ENCODE measurements around the gene PLK4.
A peak's percentile ranks its signal among the peaks of the same experiment; 100 is the strongest.
"Not testable (repeated sequence)": the region's sequence is repeated elsewhere in the genome, so short reads cannot be mapped to it uniquely, and the experiment has no call there.

The PLK4 gene

GRCh38 chr4:127916512-127916911, 35.8 kb downstream of the PLK4 start:
- H3K9me3 ChIP-seq (ENCODE audit: control insufficient read depth, low read length) = no peaks in the 10 kb centered on the region
- DNase-seq (ENCODE audit: low read depth) = no peak

GRCh38 chr4:127917151-127917550, 36.5 kb downstream of the PLK4 start:
- H3K36me3 ChIP-seq (ENCODE audit: control insufficient read depth, insufficient read depth, low read length, severe bottlenecking) = peaks cover 28% of the 10 kb centered on the region
- no peak for DNase-seq (ENCODE audit: low read depth)
- H3K4me1 ChIP-seq (ENCODE audit: control insufficient read depth, insufficient read depth, low read length) = peaks cover 3% of the 10 kb centered on the region
- H3K9ac ChIP-seq (ENCODE audit: low read length) = no peak overlapping the region
- H3K27me3 ChIP-seq (replicated peaks; ENCODE audit: control insufficient read depth, insufficient read depth, low read length) = no peaks in the 10 kb centered on the region
- H3K4me3 ChIP-seq (ENCODE audit: low read length) = no peak overlapping the region
- no peaks in the 10 kb centered on the region for H3K9me3 ChIP-seq (ENCODE audit: control insufficient read depth, low read length)

More at GRCh38 chr4:127916512-127916911, 35.8 kb downstream of the PLK4 start:
- H3K9ac ChIP-seq (ENCODE audit: low read length) = no peak overlapping the region
- H3K4me3 ChIP-seq (ENCODE audit: low read length) = no peak overlapping the region
- H3K36me3 ChIP-seq (ENCODE audit: control insufficient read depth, insufficient read depth, low read length, severe bottlenecking) = peaks cover 28% of the 10 kb centered on the region
- peaks cover 3% of the 10 kb centered on the region for H3K4me1 ChIP-seq (ENCODE audit: control insufficient read depth, insufficient read depth, low read length)
- H3K27me3 ChIP-seq (replicated peaks; ENCODE audit: control insufficient read depth, insufficient read depth, low read length) = no peaks in the 10 kb centered on the region

- Histone ChIP-seq H3K4me3 (ENCODE audit: low read length) (no peak overlapping the region), H3K9me3 (ENCODE audit: control insufficient read depth, low read length) (no peaks in the 10 kb centered on the region), H3K9ac (ENCODE audit: low read length) (no peak overlapping the region), H3K36me3 (ENCODE audit: control insufficient read depth, insufficient read depth, low read length, severe bottlenecking) (peaks cover 30% of the 10 kb centered on the region), H3K27me3 (replicated peaks; ENCODE audit: control insufficient read depth, insufficient read depth, low read length) (no peaks in the 10 kb centered on the region), H3K4me1 (ENCODE audit: control insufficient read depth, insufficient read depth, low read length) (peaks cover 3% of the 10 kb centered on the region)
- no peak for DNase-seq (ENCODE audit: low read depth)
Observed at GRCh38 chr4:127920521-127920920, 39.8 kb downstream of the PLK4 start.

- H3K27me3 ChIP-seq (replicated peaks; ENCODE audit: control insufficient read depth, insufficient read depth, low read length) = no peaks in the 10 kb centered on the region
- no peak overlapping the region for H3K4me3 ChIP-seq (ENCODE audit: low read length)
- peaks cover 3% of the 10 kb centered on the region for H3K4me1 ChIP-seq (ENCODE audit: control insufficient read depth, insufficient read depth, low read length)
- peaks cover 31% of the 10 kb centered on the region for H3K36me3 ChIP-seq (ENCODE audit: control insufficient read depth, insufficient read depth, low read length, severe bottlenecking)
- no peak for DNase-seq (ENCODE audit: low read depth)
- H3K9ac ChIP-seq (ENCODE audit: low read length) = no peak overlapping the region
- H3K9me3 ChIP-seq (ENCODE audit: control insufficient read depth, low read length) = no peaks in the 10 kb centered on the region
Observed at GRCh38 chr4:127922226-127922625, 41.5 kb downstream of the PLK4 start.

- H3K4me1 ChIP-seq (ENCODE audit: control insufficient read depth, insufficient read depth, low read length); H3K9me3 ChIP-seq (ENCODE audit: control insufficient read depth, low read length); H3K27me3 ChIP-seq (replicated peaks; ENCODE audit: control insufficient read depth, insufficient read depth, low read length); H3K9ac ChIP-seq (ENCODE audit: low read length); H3K4me3 ChIP-seq (ENCODE audit: low read length); DNase-seq (ENCODE audit: low read depth): not testable (repeated sequence)
- H3K36me3 ChIP-seq (ENCODE audit: control insufficient read depth, insufficient read depth, low read length, severe bottlenecking) = peaks cover 35% of the 10 kb centered on the region
Observed at GRCh38 chr4:127925720-127926119, 45.0 kb downstream of the PLK4 start.

GRCh38 chr4:127930175-127930574, 49.5 kb downstream of the PLK4 start:
- Histone ChIP-seq H3K27me3 (replicated peaks; ENCODE audit: control insufficient read depth, insufficient read depth, low read length) (no peaks in the 10 kb centered on the region), H3K36me3 (ENCODE audit: control insufficient read depth, insufficient read depth, low read length, severe bottlenecking) (peaks cover 31% of the 10 kb centered on the region), H3K4me1 (ENCODE audit: control insufficient read depth, insufficient read depth, low read length) (no peaks in the 10 kb centered on the region), H3K4me3 (ENCODE audit: low read length) (no peak overlapping the region), H3K9me3 (ENCODE audit: control insufficient read depth, low read length) (no peaks in the 10 kb centered on the region), H3K9ac (ENCODE audit: low read length) (no peak overlapping the region)
- no peak for DNase-seq (ENCODE audit: low read depth)

GRCh38 chr4:127931836-127932235, 51.1 kb downstream of the PLK4 start:
- H3K36me3 ChIP-seq (ENCODE audit: control insufficient read depth, insufficient read depth, low read length, severe bottlenecking) = peaks cover 25% of the 10 kb centered on the region
- H3K4me1 ChIP-seq (ENCODE audit: control insufficient read depth, insufficient read depth, low read length); H3K9me3 ChIP-seq (ENCODE audit: control insufficient read depth, low read length); H3K27me3 ChIP-seq (replicated peaks; ENCODE audit: control insufficient read depth, insufficient read depth, low read length); H3K4me3 ChIP-seq (ENCODE audit: low read length); H3K9ac ChIP-seq (ENCODE audit: low read length); DNase-seq (ENCODE audit: low read depth): not testable (repeated sequence)

GRCh38 chr4:127936974-127937373, 56.3 kb downstream of the PLK4 start:
- DNase-seq (ENCODE audit: low read depth) = peak; percentile 40
- Histone ChIP-seq H3K9ac (ENCODE audit: low read length) (no peak overlapping the region), H3K4me1 (ENCODE audit: control insufficient read depth, insufficient read depth, low read length) (peaks cover 8% of the 10 kb centered on the region), H3K4me3 (ENCODE audit: low read length) (no peak overlapping the region), H3K27me3 (replicated peaks; ENCODE audit: control insufficient read depth, insufficient read depth, low read length) (no peaks in the 10 kb centered on the region), H3K9me3 (ENCODE audit: control insufficient read depth, low read length) (no peaks in the 10 kb centered on the region), H3K36me3 (ENCODE audit: control insufficient read depth, insufficient read depth, low read length, severe bottlenecking) (peaks cover 10% of the 10 kb centered on the region)

All from adipocyte (in vitro differentiated cells).